ENCODE data around the gene L2HGDH. TPM values are rescaled to one million over a fixed set of nuclear protein-coding genes. Genes with fewer than 3 reads are reported as not detected.
A peak's percentile ranks its signal among the peaks of the same experiment; 100 is the strongest.

The L2HGDH gene
- total and polyA plus RNA-seq, 9 of the 15 experiments (the other 6 are each of a cell fraction or from before 2014, with no cell fraction given), result 1.7 to 16.1 (median 10.5) TPM

- TF ChIP-seq REST (IDR thresholded peaks at IDR 0.05; ENCODE audit: borderline replicate concordance) (peak; percentile 47), REST (CRISPR knock-in tag; IDR thresholded peaks at IDR 0.05; ENCODE audit: low read depth) (no peak), EGR1 (conservative IDR thresholded peaks at IDR 0.05) (no peak), ATF7 (IDR thresholded peaks at IDR 0.05) (peak; percentile 80), NUFIP1 (IDR thresholded peaks at IDR 0.05; ENCODE audit: partially characterized antibody) (no peak), HNRNPH1 (optimal IDR thresholded peaks at IDR 0.05; ENCODE audit: low read depth, low read length) (no peak), ZBTB11 (CRISPR knock-in tag; IDR thresholded peaks at IDR 0.05) (no peak)
- TF ChIP-seq, protein P1, sequence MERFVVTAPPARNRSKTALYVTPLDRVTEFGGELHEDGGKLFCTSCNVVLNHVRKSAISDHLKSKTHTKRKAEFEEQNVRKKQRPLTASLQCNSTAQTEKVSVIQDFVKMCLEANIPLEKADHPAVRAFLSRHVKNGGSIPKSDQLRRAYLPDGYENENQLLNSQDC (CRISPR knock-in tag; IDR thresholded peaks at IDR 0.05), result no peak
These were observed 9.1 kb upstream of the L2HGDH start (continued) for GRCh38 chr14:50321009-50321660.
